Chondrocyte (in vitro differentiated cells): ENCODE measurements around the gene VAV2. TPM values are rescaled to one million over a fixed set of nuclear protein-coding genes. Genes with fewer than 3 reads are reported as not detected.

Experiments
- DNase-seq: peaks from one replicate; pipeline ENCODE4 v3.0.0; 2021; ENCODE audit warnings: mixed read lengths, low spot score
- H3K27ac Mint-ChIP-seq: one replicate; pipeline ENCODE4 v1.8.0; 2021; ENCODE audit warnings: mild to moderate bottlenecking, moderate library complexity, mixed read lengths; ENCODE audit not compliant: unreplicated experiment
- H3K27me3 Mint-ChIP-seq: 2 replicates; pipeline ENCODE4 v1.8.0; 2021; ENCODE audit warnings: low read depth, mixed read lengths
- H3K36me3 Mint-ChIP-seq: 2 replicates; pipeline ENCODE4 v1.8.0; 2021; ENCODE audit warnings: low read depth, mixed read lengths
- H3K4me1 Mint-ChIP-seq: 2 replicates; pipeline ENCODE4 v1.8.0; 2021; ENCODE audit warnings: low read depth, mild to moderate bottlenecking, mixed read lengths
- H3K4me3 Mint-ChIP-seq: one replicate; pipeline ENCODE4 v1.8.0; 2021; ENCODE audit warnings: mild to moderate bottlenecking, moderate library complexity, mixed read lengths; ENCODE audit not compliant: unreplicated experiment
- H3K9me3 Mint-ChIP-seq: 2 replicates; pipeline ENCODE4 v1.8.0; 2021; ENCODE audit warnings: low read depth, mixed read lengths
- total RNA-seq: library from RNA; stranded (reverse); gene quantifications from 3 replicates; pipeline ENCODE4 v1.2.1, GENCODE V29; 2021
- TF ChIP-seq, protein P1 (sequence below): fragments of 200-600 bp; sonication (generic); IDR thresholded peaks from 2 replicates; pipeline ENCODE4 v1.5.0; 2021; ENCODE audit warnings: antibody characterized with exemption, mild to moderate bottlenecking, moderate library complexity

The VAV2 gene
- total RNA-seq, 1 donor from 2014 or later = 17.7 TPM

DNA sequence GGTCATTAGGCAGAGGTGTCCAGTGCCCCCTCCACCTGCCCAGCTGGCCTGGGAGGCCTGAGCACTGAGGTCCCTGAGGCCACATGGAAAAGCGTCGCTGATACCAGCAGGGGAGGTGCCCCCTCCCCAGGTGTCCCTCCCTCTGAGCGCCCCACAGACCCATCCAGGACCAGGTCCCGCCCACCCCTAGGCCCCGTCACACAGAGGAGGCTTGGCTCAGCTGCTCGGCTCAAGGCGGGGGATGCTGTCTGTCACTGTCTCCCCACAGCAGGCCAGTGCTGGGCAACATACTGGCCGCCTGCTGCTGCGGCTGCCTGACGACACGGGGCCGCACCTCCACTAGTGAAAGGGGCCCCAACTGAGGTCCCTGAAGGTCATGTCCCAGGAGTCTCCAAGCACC, 71.7 kb downstream of the VAV2 start:
- H3K9me3 Mint-ChIP-seq = no peaks in the 10 kb centered on the region
- H3K4me1 Mint-ChIP-seq = peaks cover 25% of the 10 kb centered on the region
- H3K36me3 Mint-ChIP-seq = peaks cover 2% of the 10 kb centered on the region
- H3K4me3 Mint-ChIP-seq = no peak overlapping the region
- H3K27me3 Mint-ChIP-seq = no peaks in the 10 kb centered on the region
- TF ChIP-seq, protein P1, sequence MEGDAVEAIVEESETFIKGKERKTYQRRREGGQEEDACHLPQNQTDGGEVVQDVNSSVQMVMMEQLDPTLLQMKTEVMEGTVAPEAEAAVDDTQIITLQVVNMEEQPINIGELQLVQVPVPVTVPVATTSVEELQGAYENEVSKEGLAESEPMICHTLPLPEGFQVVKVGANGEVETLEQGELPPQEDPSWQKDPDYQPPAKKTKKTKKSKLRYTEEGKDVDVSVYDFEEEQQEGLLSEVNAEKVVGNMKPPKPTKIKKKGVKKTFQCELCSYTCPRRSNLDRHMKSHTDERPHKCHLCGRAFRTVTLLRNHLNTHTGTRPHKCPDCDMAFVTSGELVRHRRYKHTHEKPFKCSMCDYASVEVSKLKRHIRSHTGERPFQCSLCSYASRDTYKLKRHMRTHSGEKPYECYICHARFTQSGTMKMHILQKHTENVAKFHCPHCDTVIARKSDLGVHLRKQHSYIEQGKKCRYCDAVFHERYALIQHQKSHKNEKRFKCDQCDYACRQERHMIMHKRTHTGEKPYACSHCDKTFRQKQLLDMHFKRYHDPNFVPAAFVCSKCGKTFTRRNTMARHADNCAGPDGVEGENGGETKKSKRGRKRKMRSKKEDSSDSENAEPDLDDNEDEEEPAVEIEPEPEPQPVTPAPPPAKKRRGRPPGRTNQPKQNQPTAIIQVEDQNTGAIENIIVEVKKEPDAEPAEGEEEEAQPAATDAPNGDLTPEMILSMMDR = no peak
- H3K27ac Mint-ChIP-seq = no peak overlapping the region
- DNase-seq = no peak

DNA sequence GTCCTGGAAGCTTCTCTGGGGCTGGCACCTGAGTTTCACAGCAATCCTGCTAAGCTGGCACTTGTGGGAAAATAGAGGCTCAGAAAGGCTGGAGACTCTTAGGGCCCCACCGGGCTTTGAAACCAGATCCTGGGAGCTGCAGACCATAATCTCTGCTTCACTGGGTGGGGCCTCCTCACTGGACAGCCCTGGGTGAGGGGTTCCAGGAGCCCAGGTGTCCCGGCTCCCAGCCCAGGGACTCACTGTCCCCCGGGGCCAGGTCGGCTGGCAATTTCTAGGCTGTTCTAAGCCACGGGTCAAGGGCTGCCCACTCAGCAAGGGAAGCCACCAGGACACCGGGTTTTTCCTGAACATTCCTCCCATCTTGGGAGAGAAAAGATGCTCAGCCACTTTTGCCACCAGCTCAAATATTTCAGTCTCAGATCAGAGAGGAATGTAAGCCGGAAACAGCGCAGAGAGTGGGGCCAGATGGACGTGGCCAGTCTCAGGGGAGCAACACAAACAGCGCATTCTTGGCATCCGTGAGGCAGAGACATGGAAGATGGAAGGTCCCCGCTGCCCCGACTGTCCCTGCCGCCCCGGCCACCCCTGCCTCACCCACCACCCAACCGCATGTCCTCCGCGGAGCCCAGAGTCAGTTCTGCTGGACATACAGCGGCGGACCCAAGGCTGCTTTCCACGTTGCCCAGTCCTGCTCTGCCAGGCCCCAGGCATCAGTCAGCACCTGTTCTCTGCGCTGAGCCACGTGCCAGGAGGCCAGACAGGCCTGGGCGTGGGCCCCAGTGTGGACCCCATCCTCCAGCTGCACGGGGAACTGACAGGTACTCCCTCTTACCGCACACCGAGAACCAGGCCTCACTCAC, 72.6 kb downstream of the VAV2 start:
- Mint-ChIP-seq H3K27me3 (no peaks in the 10 kb centered on the region), H3K9me3 (no peaks in the 10 kb centered on the region), H3K27ac (peak overlapping the region; percentile 78), H3K36me3 (peaks cover 1% of the 10 kb centered on the region), H3K4me1 (peaks cover 31% of the 10 kb centered on the region), H3K4me3 (peak overlapping the region; percentile 23)
- DNase-seq = no peak
- TF ChIP-seq, protein P1 = no peak

DNA sequence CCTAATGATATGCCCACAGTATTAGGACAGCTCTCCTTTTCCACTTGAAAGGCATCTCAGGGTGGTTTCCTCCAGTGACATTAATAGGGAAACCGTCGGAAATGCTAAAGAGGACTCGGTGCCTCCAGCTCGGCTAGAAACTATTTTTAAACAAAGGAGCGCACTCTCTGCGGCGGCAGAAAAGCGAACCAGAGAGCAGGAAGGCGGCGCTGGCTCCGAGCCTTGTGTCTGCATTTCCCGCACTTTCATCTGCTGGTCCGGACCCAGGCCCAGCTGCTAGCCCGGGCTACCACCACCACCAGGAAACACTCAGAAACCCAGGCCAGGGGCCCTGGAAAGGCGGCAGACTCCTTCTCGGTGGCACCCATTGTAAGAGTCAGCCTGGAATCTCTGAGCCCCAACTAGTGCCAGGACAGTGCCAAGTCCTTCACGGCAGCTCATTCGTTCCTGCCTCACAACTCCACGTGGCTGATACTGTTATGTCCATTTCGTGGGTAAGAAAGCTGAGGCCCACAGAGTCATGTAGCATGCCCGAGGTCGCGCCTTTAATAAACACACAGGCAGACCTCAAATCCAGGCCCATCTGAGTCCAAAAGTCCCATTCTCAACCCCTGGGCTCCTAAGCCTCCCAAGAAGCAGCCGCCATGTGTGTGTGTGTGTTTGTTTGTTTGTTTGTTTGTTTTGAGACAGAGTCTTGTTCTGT, 73.9 kb downstream of the VAV2 start:
- Mint-ChIP-seq H3K27me3 (no peaks in the 10 kb centered on the region), H3K36me3 (no peaks in the 10 kb centered on the region), H3K9me3 (no peaks in the 10 kb centered on the region), H3K4me3 (no peak overlapping the region), H3K4me1 (peaks cover 40% of the 10 kb centered on the region), H3K27ac (peak overlapping the region; percentile 67)
- no peak for DNase-seq
- TF ChIP-seq, protein P1 = no peak

DNA sequence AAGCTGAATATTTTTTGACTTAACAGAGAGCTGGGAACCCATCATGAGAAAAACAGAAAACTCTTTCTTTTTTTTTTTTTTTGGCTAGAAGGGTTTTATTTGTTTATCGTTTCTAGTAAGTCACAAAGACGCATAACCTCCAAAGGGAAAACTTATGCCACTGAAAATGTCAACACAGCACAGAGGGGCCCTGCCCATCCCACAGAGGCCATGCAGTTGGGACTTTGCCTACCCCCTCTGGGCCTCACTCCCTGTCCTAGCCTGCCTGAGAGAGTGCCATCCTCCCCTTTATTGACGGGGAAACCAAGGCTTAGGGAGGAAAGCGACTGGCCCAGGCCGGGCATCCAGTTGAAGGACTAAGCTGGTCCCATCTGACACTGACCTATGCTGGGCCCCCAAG, 74.7 kb downstream of the VAV2 start:
- peaks cover 42% of the 10 kb centered on the region for H3K4me1 Mint-ChIP-seq
- DNase-seq = no peak
- TF ChIP-seq, protein P1 = no peak
- no peak overlapping the region for H3K27ac Mint-ChIP-seq
- no peaks in the 10 kb centered on the region for H3K36me3 Mint-ChIP-seq
- H3K9me3 Mint-ChIP-seq = no peaks in the 10 kb centered on the region
- H3K4me3 Mint-ChIP-seq = no peak overlapping the region
- no peaks in the 10 kb centered on the region for H3K27me3 Mint-ChIP-seq

DNA sequence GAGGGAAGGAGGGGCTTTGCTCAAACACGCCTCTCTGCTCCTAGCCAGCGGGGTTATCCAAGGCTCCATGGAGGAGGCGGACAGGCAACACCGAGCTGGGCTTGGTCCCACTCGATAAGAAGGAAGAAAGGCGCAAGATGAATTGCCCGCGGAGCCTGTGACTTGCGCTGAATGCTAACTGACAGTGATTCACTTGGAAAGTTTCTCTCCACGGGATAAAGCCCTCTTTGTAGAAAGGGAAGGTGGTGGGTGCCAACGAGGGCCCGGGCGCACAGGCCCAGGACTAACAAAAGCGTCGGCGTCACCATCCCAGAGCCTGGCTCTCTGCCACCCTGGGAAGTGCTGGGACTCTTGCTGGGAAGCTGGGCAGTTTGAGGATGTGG, 76.0 kb downstream of the VAV2 start:
- Mint-ChIP-seq H3K4me1 (peaks cover 42% of the 10 kb centered on the region), H3K27me3 (no peaks in the 10 kb centered on the region), H3K9me3 (no peaks in the 10 kb centered on the region), H3K4me3 (no peak overlapping the region), H3K27ac (no peak overlapping the region), H3K36me3 (no peaks in the 10 kb centered on the region)
- TF ChIP-seq, protein P1 = no peak
- no peak for DNase-seq
